OCI-LY1 (cell line): Measurements from ENCODE around the gene MAP7.

Experiments used
- H2AFZ ChIP-seq: fragments of 200-600 bp; sonication (generic), shearing (Covaris generic); 2 replicates; pipeline ENCODE4 v1.6.0; 2014; ENCODE audit warnings: antibody characterized with exemption, mild to moderate bottlenecking, low read length
- H3F3A ChIP-seq: fragments of 200-600 bp; sonication (generic), shearing (Covaris generic); 2 replicates; pipeline ENCODE4 v1.6.0; 2014; ENCODE audit warnings: mild to moderate bottlenecking, antibody characterized with exemption, low read length, moderate library complexity; ENCODE audit not compliant: insufficient read depth
- H3K27ac ChIP-seq: fragments of 200-600 bp; sonication (generic); 2 replicates; pipeline ENCODE4 v1.5.1; 2014; ENCODE audit warnings: low read length, mixed run types, mild to moderate bottlenecking, low read depth; ENCODE audit not compliant: poor library complexity, severe bottlenecking
- H3K27me3 ChIP-seq: fragments of 200-600 bp; sonication (generic); 2 replicates; pipeline ENCODE4 v1.6.0; 2014; ENCODE audit warnings: antibody characterized with exemption, mild to moderate bottlenecking, low read length, moderate library complexity; ENCODE audit not compliant: insufficient read depth
- H3K36me3 ChIP-seq: fragments of 200-600 bp; sonication (generic); 2 replicates; pipeline ENCODE4 v1.6.1; 2014; ENCODE audit warnings: mild to moderate bottlenecking, antibody characterized with exemption, low read length, moderate library complexity, mixed read lengths; ENCODE audit not compliant: insufficient read depth
- H3K4me1 ChIP-seq: fragments of 200-600 bp; sonication (generic); 2 replicates; pipeline ENCODE4 v1.5.1; 2014; ENCODE audit warnings: mild to moderate bottlenecking, low read length, moderate library complexity; ENCODE audit not compliant: insufficient read depth, severe bottlenecking
- H3K4me2 ChIP-seq: fragments of 200-600 bp; sonication (generic), shearing (Covaris generic); 2 replicates; pipeline ENCODE4 v1.6.1; 2014; ENCODE audit warnings: low read length
- H3K4me3 ChIP-seq: fragments of 200-600 bp; sonication (generic); 2 replicates; pipeline ENCODE4 v1.5.1; 2014; ENCODE audit warnings: low read length, low read depth, mild to moderate bottlenecking, mixed read lengths; ENCODE audit not compliant: poor library complexity, severe bottlenecking
- H3K79me2 ChIP-seq: fragments of 200-600 bp; shearing (Covaris generic); 2 replicates; pipeline ENCODE4 v1.6.1; 2016; ENCODE audit warnings: mixed run types, low read length, mixed read lengths; ENCODE audit not compliant: insufficient read depth
- H3K9ac ChIP-seq: fragments of 200-600 bp; sonication (generic), shearing (Covaris generic); 2 replicates; pipeline ENCODE4 v1.6.1; 2014; ENCODE audit warnings: mild to moderate bottlenecking, low read length, mixed read lengths
- H3K9me2 ChIP-seq: fragments of 200-600 bp; sonication (generic), shearing (Covaris generic); 2 replicates; pipeline ENCODE4 v1.6.1; 2014; ENCODE audit warnings: low read depth, mild to moderate bottlenecking, low read length, mixed read lengths
- H3K9me3 ChIP-seq: fragments of 200-600 bp; shearing (Covaris generic); 2 replicates; pipeline ENCODE4 v1.6.1; 2014; ENCODE audit warnings: low read length, mixed read lengths
- H4K20me1 ChIP-seq: fragments of 200-600 bp; sonication (generic), shearing (Covaris generic); 2 replicates; pipeline ENCODE4 v1.6.0; 2016; ENCODE audit warnings: mild to moderate bottlenecking, low read length; ENCODE audit not compliant: insufficient read depth
- CTCF ChIP-seq: fragments of 200-600 bp; sonication (generic), shearing (Covaris generic); IDR thresholded peaks from 2 replicates; pipeline ENCODE4 v1.5.1; 2017; ENCODE audit warnings: mild to moderate bottlenecking, antibody characterized with exemption, low read length, moderate library complexity, mixed read lengths
- EZH2 ChIP-seq: fragments of 200-600 bp; sonication (generic), shearing (Covaris generic); IDR thresholded peaks from 2 replicates; pipeline ENCODE4 v1.8.0; 2017; ENCODE audit warnings: borderline replicate concordance, mixed run types, mild to moderate bottlenecking, antibody characterized with exemption, low read length, moderate library complexity, mixed read lengths

The MAP7 gene

GRCh38 chr6:136471922-136472321 is 78.3 kb downstream of the MAP7 start:
- Histone ChIP-seq H2AFZ (no peak overlapping the region), H3F3A (no peaks in the 10 kb centered on the region), H3K27me3 (no peaks in the 10 kb centered on the region), H3K79me2 (no peaks in the 10 kb centered on the region), H3K36me3 (no peaks in the 10 kb centered on the region), H3K9ac (no peak overlapping the region), H3K4me2 (no peak overlapping the region), H3K9me3 (no peaks in the 10 kb centered on the region), H3K4me1 (no peaks in the 10 kb centered on the region), H3K4me3 (no peak overlapping the region), H3K27ac (no peak overlapping the region), H4K20me1 (no peaks in the 10 kb centered on the region), H3K9me2 (no peaks in the 10 kb centered on the region)
- TF ChIP-seq EZH2 (no peak), CTCF (no peak)

GRCh38 chr6:136471372-136471771 is 78.8 kb downstream of the MAP7 start:
- no peak overlapping the region for H3K4me2 ChIP-seq
- H3K4me3 ChIP-seq: no peak overlapping the region
- TF ChIP-seq CTCF: no peak
- TF ChIP-seq EZH2: no peak
- no peaks in the 10 kb centered on the region for H3K27me3 ChIP-seq
- H3K9me2 ChIP-seq: no peaks in the 10 kb centered on the region
- H3K9ac ChIP-seq: no peak overlapping the region
- no peak overlapping the region for H3K27ac ChIP-seq
- H4K20me1 ChIP-seq: no peaks in the 10 kb centered on the region
- no peak overlapping the region for H2AFZ ChIP-seq
- H3K36me3 ChIP-seq: no peaks in the 10 kb centered on the region
- no peaks in the 10 kb centered on the region for H3F3A ChIP-seq
- H3K4me1 ChIP-seq: no peaks in the 10 kb centered on the region
- H3K79me2 ChIP-seq: no peaks in the 10 kb centered on the region
- no peaks in the 10 kb centered on the region for H3K9me3 ChIP-seq

- no peaks in the 10 kb centered on the region for H3K27me3 ChIP-seq
- no peaks in the 10 kb centered on the region for H3F3A ChIP-seq
- no peaks in the 10 kb centered on the region for H3K9me3 ChIP-seq
- H3K36me3 ChIP-seq: no peaks in the 10 kb centered on the region
- H4K20me1 ChIP-seq: no peaks in the 10 kb centered on the region
- H3K27ac ChIP-seq: no peak overlapping the region
- H3K4me2 ChIP-seq: no peak overlapping the region
- no peak overlapping the region for H2AFZ ChIP-seq
- no peaks in the 10 kb centered on the region for H3K9me2 ChIP-seq
- H3K4me3 ChIP-seq: no peak overlapping the region
- TF ChIP-seq CTCF: no peak
- no peak for TF ChIP-seq EZH2
- H3K4me1 ChIP-seq: no peaks in the 10 kb centered on the region
- no peak overlapping the region for H3K9ac ChIP-seq
- no peaks in the 10 kb centered on the region for H3K79me2 ChIP-seq
These were observed 80.2 kb downstream of the MAP7 start for GRCh38 chr6:136470044-136470443.
